ENCODE data around the gene CADM2.

GRCh38 chr3:84967767-84968581 lies 9.2 kb downstream of the CADM2 start:
- no peak for TF ChIP-seq POLR2A (IDR thresholded peaks at IDR 0.05; ENCODE audit: low read length)
- no peak for TF ChIP-seq GATA1 (IDR thresholded peaks at IDR 0.05; ENCODE audit: low read depth, low read length)

Measured in erythroblast (primary cell).